ENCODE measurements around the gene MYB. TPM values are rescaled to one million over a fixed set of nuclear protein-coding genes. Genes with fewer than 3 reads are reported as not detected.
A peak's percentile ranks its signal among the peaks of the same experiment; 100 is the strongest.

MYB gene
- total and polyA plus RNA-seq, 2 of the 13 experiments (the other 11 are each of a cell fraction or from before 2014, with no cell fraction given) = 0.04 to 0.20 TPM

DNA sequence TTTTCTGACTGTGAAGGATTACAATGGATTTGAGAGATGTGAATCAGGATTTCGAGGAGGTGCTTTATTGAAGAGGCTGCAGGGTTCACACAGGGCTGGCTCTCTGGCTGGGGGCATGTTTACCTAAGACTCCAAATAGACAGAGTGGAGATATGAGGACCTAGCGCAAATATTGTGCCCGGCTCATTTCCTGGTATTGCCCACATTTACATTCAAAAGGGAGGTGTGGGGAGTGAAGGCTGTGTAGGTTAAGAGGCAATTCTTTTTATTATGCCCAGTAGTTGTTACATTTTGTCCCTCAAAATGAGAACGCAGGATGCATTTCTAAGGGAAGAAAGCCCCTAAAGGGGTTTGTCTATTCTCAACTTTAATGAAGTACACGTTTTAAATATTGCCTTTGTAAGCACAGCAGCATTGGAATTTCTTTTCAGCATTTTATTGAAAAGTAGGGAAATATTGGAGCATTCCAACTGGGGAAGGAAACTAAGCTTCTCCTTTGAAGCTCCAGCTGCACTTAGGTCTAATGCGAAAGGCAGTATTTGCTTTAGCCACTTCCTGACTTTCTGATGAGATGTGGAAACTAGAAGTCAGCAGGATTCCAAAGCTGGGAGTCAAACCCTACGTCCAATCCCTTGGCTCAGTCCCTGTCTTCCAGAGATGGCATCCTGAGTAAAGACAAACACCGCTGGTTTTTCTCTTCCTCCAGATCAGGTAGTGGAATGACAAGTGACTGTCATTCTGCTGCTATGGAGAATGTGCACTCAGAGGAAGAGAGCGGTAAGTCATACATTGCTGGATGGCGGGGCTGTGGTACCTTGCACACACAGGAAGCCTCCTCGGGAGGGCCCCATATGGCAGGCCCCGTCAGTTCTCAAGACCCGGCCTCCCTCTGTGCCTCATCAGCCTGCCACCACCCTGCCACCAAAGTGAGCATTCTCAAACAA lies 70.7 kb downstream of the MYB start (continued):
- TF ChIP-seq BRF2 (CRISPR knock-in tag; IDR thresholded peaks at IDR 0.05) (no peak), ETV5 (CRISPR knock-in tag; IDR thresholded peaks at IDR 0.05; ENCODE audit: borderline replicate concordance) (peak; percentile 50), GFI1 (CRISPR knock-in tag; IDR thresholded peaks at IDR 0.05; ENCODE audit: borderline replicate concordance) (peak; percentile 57; the same call in 1 of the 2 replicates), ZNF484 (CRISPR knock-in tag; IDR thresholded peaks at IDR 0.05; ENCODE audit: borderline replicate concordance, low read depth) (no peak), ZNF687 (CRISPR knock-in tag; IDR thresholded peaks at IDR 0.05) (0 out of 2 replicates have a peak, but pooled peaks have one; percentile 25), SAP130 (CRISPR knock-in tag; IDR thresholded peaks at IDR 0.05; ENCODE audit: low read depth) (peak; percentile 30), PRMT3 (CRISPR knock-in tag; IDR thresholded peaks at IDR 0.05; ENCODE audit: borderline replicate concordance, low read depth) (no peak), UBTF (CRISPR knock-in tag; IDR thresholded peaks at IDR 0.05) (no peak), PHF21A (CRISPR knock-in tag; IDR thresholded peaks at IDR 0.05) (peak; percentile 37; the same call in 1 of the 2 replicates), ZFYVE20 (CRISPR knock-in tag; IDR thresholded peaks at IDR 0.05; ENCODE audit: borderline replicate concordance, low read depth) (no peak), KDM5A (IDR thresholded peaks at IDR 0.05; ENCODE audit: borderline replicate concordance, low read length) (no peak), MTF1 (CRISPR knock-in tag; IDR thresholded peaks at IDR 0.05) (no peak), ZNF563 (CRISPR knock-in tag; IDR thresholded peaks at IDR 0.05) (no peak), ZNF841 (CRISPR knock-in tag; IDR thresholded peaks at IDR 0.05; ENCODE audit: borderline replicate concordance) (no peak), NCOR1 (IDR thresholded peaks at IDR 0.05; ENCODE audit: borderline replicate concordance, low read length) (0 out of 2 replicates have a peak, but pooled peaks have one; percentile 36), XRCC5 (optimal IDR thresholded peaks at IDR 0.05; ENCODE audit: low read length) (no peak), KLF15 (CRISPR knock-in tag; IDR thresholded peaks at IDR 0.05; ENCODE audit: borderline replicate concordance) (no peak), NKX3-1 (CRISPR knock-in tag; IDR thresholded peaks at IDR 0.05) (0 out of 2 replicates have a peak, but pooled peaks have one; percentile 36), ISL2 (CRISPR knock-in tag; IDR thresholded peaks at IDR 0.05) (0 out of 2 replicates have a peak, but pooled peaks have one; percentile 55), HNRNPL (IDR thresholded peaks at IDR 0.05; ENCODE audit: low read depth, low read length) (peak; percentile 71; the same call in 1 of the 2 replicates)
